ENCODE data around the gene GRPEL1. TPM values are rescaled to one million over a fixed set of nuclear protein-coding genes. Genes with fewer than 3 reads are reported as not detected.

Gene GRPEL1
- total RNA-seq, 2 donors from 2014 or later: 6.6 to 10.6 TPM

- no peak overlapping the region for H3K27ac ChIP-seq
- DNase-seq: no peak
- WGBS, 2 donors: 91 to 97% methylated on average over 5 to 9 of the region's 9 CpGs
- H3K27me3 ChIP-seq: no peaks in the 10 kb centered on the region
- H3K9me3 ChIP-seq: no peaks in the 10 kb centered on the region
- no peak for ATAC-seq
- no peaks in the 10 kb centered on the region for H3K4me1 ChIP-seq
- no peak overlapping the region for H3K4me3 ChIP-seq
- peaks cover 0 to 5% of the 10 kb centered on the region in 2 donors for H3K36me3 ChIP-seq (replicated peaks in 1 of 2; ENCODE audit: insufficient read depth in 1 of 2, low read depth in 2 of 2)
- TF ChIP-seq CTCF (IDR thresholded peaks at IDR 0.05) (no peak), POLR2A (IDR thresholded peaks at IDR 0.05) (no peak)
- intact Hi-C loops (cut with DNase I): no loop called here
These were observed 49.6 kb downstream of the GRPEL1 start for GRCh38 chr4:7018281-7018680.

- Histone ChIP-seq H3K4me3 (no peak overlapping the region), H3K36me3 (replicated peaks in 1 of 2; ENCODE audit: insufficient read depth in 1 of 2, low read depth in 2 of 2) (peaks cover 0 to 5% of the 10 kb centered on the region in 2 donors), H3K27ac (no peak overlapping the region), H3K9me3 (no peaks in the 10 kb centered on the region), H3K4me1 (no peaks in the 10 kb centered on the region), H3K27me3 (no peaks in the 10 kb centered on the region)
- no peak for TF ChIP-seq CTCF (IDR thresholded peaks at IDR 0.05)
- TF ChIP-seq POLR2A (IDR thresholded peaks at IDR 0.05): no peak
- intact Hi-C loops (cut with DNase I): no loop called here
- WGBS, 2 donors: 88 to 89% methylated on average over 6 of the region's 6 CpGs
- DNase-seq: no peak
- no peak for ATAC-seq
These were observed 50.3 kb downstream of the GRPEL1 start for GRCh38 chr4:7017446-7018048.

GRCh38 chr4:7016512-7016911, 51.4 kb downstream of the GRPEL1 start:
- no peaks in the 10 kb centered on the region for H3K27me3 ChIP-seq
- DNase-seq: no peak
- intact Hi-C loops (cut with DNase I): no loop called here
- ATAC-seq: no peak
- TF ChIP-seq POLR2A (IDR thresholded peaks at IDR 0.05): no peak
- no peak for TF ChIP-seq CTCF (IDR thresholded peaks at IDR 0.05)
- peaks cover under 1 to 5% of the 10 kb centered on the region in 2 donors for H3K36me3 ChIP-seq (replicated peaks in 1 of 2; ENCODE audit: insufficient read depth in 1 of 2, low read depth in 2 of 2)
- 89% methylated on average over 6 of the region's 6 CpGs for whole genome bisulfite sequencing, 2 donors
- H3K9me3 ChIP-seq: no peaks in the 10 kb centered on the region
- no peak overlapping the region for H3K4me3 ChIP-seq
- H3K4me1 ChIP-seq: no peaks in the 10 kb centered on the region
- no peak overlapping the region for H3K27ac ChIP-seq

GRCh38 chr4:7016086-7016485, 51.8 kb downstream of the GRPEL1 start:
- Histone ChIP-seq H3K27ac (no peak overlapping the region), H3K27me3 (no peaks in the 10 kb centered on the region), H3K4me1 (no peaks in the 10 kb centered on the region), H3K9me3 (no peaks in the 10 kb centered on the region), H3K36me3 (replicated peaks in 1 of 2; ENCODE audit: insufficient read depth in 1 of 2, low read depth in 2 of 2) (peaks cover 5% of the 10 kb centered on the region in 2 donors), H3K4me3 (no peak overlapping the region)
- no peak for ATAC-seq
- WGBS, 2 donors: 74 to 77% methylated on average over 10 to 11 of the region's 11 CpGs
- intact Hi-C loops (cut with DNase I): no loop called here
- no peak for TF ChIP-seq CTCF (IDR thresholded peaks at IDR 0.05)
- no peak for DNase-seq

- H3K27ac ChIP-seq: no peak overlapping the region
- no peaks in the 10 kb centered on the region for H3K9me3 ChIP-seq
- H3K4me3 ChIP-seq: no peak overlapping the region
- no peak for ATAC-seq
- H3K27me3 ChIP-seq: no peaks in the 10 kb centered on the region
- intact Hi-C loops (cut with DNase I): no loop called here
- TF ChIP-seq CTCF (IDR thresholded peaks at IDR 0.05) (no peak), POLR2A (IDR thresholded peaks at IDR 0.05) (no peak)
- H3K4me1 ChIP-seq: no peaks in the 10 kb centered on the region
- WGBS, 2 donors: 86 to 87% methylated on average over 11 to 12 of the region's 12 CpGs
- peaks cover 5 to 7% of the 10 kb centered on the region in 2 donors for H3K36me3 ChIP-seq (replicated peaks in 1 of 2; ENCODE audit: insufficient read depth in 1 of 2, low read depth in 2 of 2)
- DNase-seq: no peak
These were observed 52.4 kb downstream of the GRPEL1 start for GRCh38 chr4:7015383-7016035.

All from body of pancreas (tissue), 4 donors.